ENCODE measurements around the gene ZNF423. TPM values are rescaled to one million over a fixed set of nuclear protein-coding genes. Genes with fewer than 3 reads are reported as not detected.

ZNF423 gene
- total and polyA plus RNA-seq, 2 experiments from 2014 or later = 0.43 to 0.49 TPM

GRCh38 chr16:49739381-49739780 is 116.5 kb downstream of the ZNF423 start:
- no peaks in the 10 kb centered on the region for H3K79me2 ChIP-seq (ENCODE audit: insufficient read depth)
- TF ChIP-seq EZH2phosphoT487 (IDR thresholded peaks at IDR 0.05; ENCODE audit: insufficient read depth, low read depth) (no peak), EZH2 (IDR thresholded peaks at IDR 0.05; ENCODE audit: insufficient read depth, poor library complexity, severe bottlenecking) (no peak)
- H3K4me3 ChIP-seq = no peak overlapping the region
- no peak overlapping the region for H3K4me2 ChIP-seq (ENCODE audit: unreplicated experiment)
- DNase-seq = no peak
- H2AFZ ChIP-seq = no peak overlapping the region
- in situ Hi-C loops (cut with MboI) = no loop called here
- H3F3A ChIP-seq (ENCODE audit: insufficient read depth) = no peaks in the 10 kb centered on the region
- H3K9me2 ChIP-seq (ENCODE audit: insufficient read depth) = no peaks in the 10 kb centered on the region
- H3K27ac ChIP-seq = no peak overlapping the region
- no peaks in the 10 kb centered on the region for H4K20me1 ChIP-seq (ENCODE audit: insufficient read depth)
- no peaks in the 10 kb centered on the region for H3K9me3 ChIP-seq (ENCODE audit: low read depth)
- WGBS, 2 experiments (ENCODE audit: low coverage in 1 of 2, low lambda C conversion rate in 2 of 2, missing lambda C conversion rate in 2 of 2) = 48 to 49% methylated on average over 9 of the region's 9 CpGs
- no peak overlapping the region for H3K9ac ChIP-seq
- H3K36me3 ChIP-seq (ENCODE audit: low read depth) = no peaks in the 10 kb centered on the region
- no peaks in the 10 kb centered on the region for H3K4me1 ChIP-seq (ENCODE audit: insufficient read depth)
- no peaks in the 10 kb centered on the region for H3K27me3 ChIP-seq (replicated peaks; ENCODE audit: insufficient read depth)

GRCh38 chr16:49738832-49739231 is 117.1 kb downstream of the ZNF423 start:
- no peaks in the 10 kb centered on the region for H3K4me1 ChIP-seq (ENCODE audit: insufficient read depth)
- TF ChIP-seq EZH2phosphoT487 (IDR thresholded peaks at IDR 0.05; ENCODE audit: insufficient read depth, low read depth) (no peak), EZH2 (IDR thresholded peaks at IDR 0.05; ENCODE audit: insufficient read depth, poor library complexity, severe bottlenecking) (no peak)
- H3K27ac ChIP-seq = no peak overlapping the region
- H2AFZ ChIP-seq = no peak overlapping the region
- H3K27me3 ChIP-seq (replicated peaks; ENCODE audit: insufficient read depth) = no peaks in the 10 kb centered on the region
- no peaks in the 10 kb centered on the region for H4K20me1 ChIP-seq (ENCODE audit: insufficient read depth)
- H3F3A ChIP-seq (ENCODE audit: insufficient read depth) = no peaks in the 10 kb centered on the region
- H3K9me2 ChIP-seq (ENCODE audit: insufficient read depth) = no peaks in the 10 kb centered on the region
- H3K4me3 ChIP-seq = no peak overlapping the region
- no peak overlapping the region for H3K9ac ChIP-seq
- DNase-seq = no peak
- in situ Hi-C loops (cut with MboI) = no loop called here
- H3K36me3 ChIP-seq (ENCODE audit: low read depth) = no peaks in the 10 kb centered on the region
- H3K9me3 ChIP-seq (ENCODE audit: low read depth) = no peaks in the 10 kb centered on the region
- H3K4me2 ChIP-seq (ENCODE audit: unreplicated experiment) = no peak overlapping the region
- no peaks in the 10 kb centered on the region for H3K79me2 ChIP-seq (ENCODE audit: insufficient read depth)
- WGBS, 2 experiments (ENCODE audit: low coverage in 1 of 2, low lambda C conversion rate in 2 of 2, missing lambda C conversion rate in 2 of 2) = 49 to 62% methylated on average over 3 of the region's 3 CpGs

- Histone ChIP-seq H3K79me2 (ENCODE audit: insufficient read depth) (no peaks in the 10 kb centered on the region), H3K9me3 (ENCODE audit: low read depth) (no peaks in the 10 kb centered on the region), H3K9me2 (ENCODE audit: insufficient read depth) (no peaks in the 10 kb centered on the region), H3K4me1 (ENCODE audit: insufficient read depth) (no peaks in the 10 kb centered on the region), H3K27ac (no peak overlapping the region), H3K27me3 (replicated peaks; ENCODE audit: insufficient read depth) (no peaks in the 10 kb centered on the region), H3F3A (ENCODE audit: insufficient read depth) (no peaks in the 10 kb centered on the region), H3K4me3 (no peak overlapping the region), H3K9ac (no peak overlapping the region), H3K4me2 (ENCODE audit: unreplicated experiment) (no peak overlapping the region), H4K20me1 (ENCODE audit: insufficient read depth) (no peaks in the 10 kb centered on the region), H2AFZ (no peak overlapping the region), H3K36me3 (ENCODE audit: low read depth) (no peaks in the 10 kb centered on the region)
- TF ChIP-seq EZH2 (IDR thresholded peaks at IDR 0.05; ENCODE audit: insufficient read depth, poor library complexity, severe bottlenecking) (no peak), EZH2phosphoT487 (IDR thresholded peaks at IDR 0.05; ENCODE audit: insufficient read depth, low read depth) (no peak)
- no peak for DNase-seq
- WGBS, 2 experiments (ENCODE audit: low coverage in 1 of 2, low lambda C conversion rate in 2 of 2, missing lambda C conversion rate in 2 of 2) = 76 to 83% methylated on average over 10 of the region's 10 CpGs
- in situ Hi-C loops (cut with MboI) = no loop called here
These were observed 117.9 kb downstream of the ZNF423 start for GRCh38 chr16:49738001-49738400.

- no peaks in the 10 kb centered on the region for H3K9me3 ChIP-seq (ENCODE audit: low read depth)
- H3F3A ChIP-seq (ENCODE audit: insufficient read depth) = no peaks in the 10 kb centered on the region
- no peak overlapping the region for H2AFZ ChIP-seq
- no peaks in the 10 kb centered on the region for H3K9me2 ChIP-seq (ENCODE audit: insufficient read depth)
- no peak overlapping the region for H3K27ac ChIP-seq
- DNase-seq = no peak
- H3K27me3 ChIP-seq (replicated peaks; ENCODE audit: insufficient read depth) = no peaks in the 10 kb centered on the region
- H3K4me2 ChIP-seq (ENCODE audit: unreplicated experiment) = no peak overlapping the region
- H4K20me1 ChIP-seq (ENCODE audit: insufficient read depth) = no peaks in the 10 kb centered on the region
- 50% methylated on average over 9 of the region's 9 CpGs for WGBS, 2 experiments (ENCODE audit: low coverage in 1 of 2, low lambda C conversion rate in 2 of 2, missing lambda C conversion rate in 2 of 2)
- H3K4me1 ChIP-seq (ENCODE audit: insufficient read depth) = no peaks in the 10 kb centered on the region
- no peak overlapping the region for H3K4me3 ChIP-seq
- TF ChIP-seq EZH2 (IDR thresholded peaks at IDR 0.05; ENCODE audit: insufficient read depth, poor library complexity, severe bottlenecking) = no peak
- TF ChIP-seq EZH2phosphoT487 (IDR thresholded peaks at IDR 0.05; ENCODE audit: insufficient read depth, low read depth) = no peak
- H3K79me2 ChIP-seq (ENCODE audit: insufficient read depth) = no peaks in the 10 kb centered on the region
- in situ Hi-C loops (cut with MboI) = no loop called here
- no peaks in the 10 kb centered on the region for H3K36me3 ChIP-seq (ENCODE audit: low read depth)
- no peak overlapping the region for H3K9ac ChIP-seq
These were observed 118.4 kb downstream of the ZNF423 start for GRCh38 chr16:49737541-49737940.

- Histone ChIP-seq H3K4me3 (no peak overlapping the region), H2AFZ (no peak overlapping the region), H3K27ac (no peak overlapping the region), H3K4me1 (ENCODE audit: insufficient read depth) (no peaks in the 10 kb centered on the region), H3K9ac (no peak overlapping the region), H3K36me3 (ENCODE audit: low read depth) (no peaks in the 10 kb centered on the region), H3K79me2 (ENCODE audit: insufficient read depth) (no peaks in the 10 kb centered on the region), H3K4me2 (ENCODE audit: unreplicated experiment) (no peak overlapping the region), H3K27me3 (replicated peaks; ENCODE audit: insufficient read depth) (no peaks in the 10 kb centered on the region), H4K20me1 (ENCODE audit: insufficient read depth) (no peaks in the 10 kb centered on the region), H3K9me2 (ENCODE audit: insufficient read depth) (no peaks in the 10 kb centered on the region), H3K9me3 (ENCODE audit: low read depth) (no peaks in the 10 kb centered on the region), H3F3A (ENCODE audit: insufficient read depth) (no peaks in the 10 kb centered on the region)
- no peak for DNase-seq
- TF ChIP-seq EZH2phosphoT487 (IDR thresholded peaks at IDR 0.05; ENCODE audit: insufficient read depth, low read depth) (no peak), EZH2 (IDR thresholded peaks at IDR 0.05; ENCODE audit: insufficient read depth, poor library complexity, severe bottlenecking) (no peak)
- in situ Hi-C loops (cut with MboI) = no loop called here
- WGBS, 2 experiments (ENCODE audit: low coverage in 1 of 2, low lambda C conversion rate in 2 of 2, missing lambda C conversion rate in 2 of 2) = 48 to 57% methylated on average over 10 of the region's 10 CpGs
These were observed 121.6 kb downstream of the ZNF423 start for GRCh38 chr16:49734331-49734730.

Data from GM23248 (cell line).